ENCODE data around the gene CSNK1G2. TPM values are rescaled to one million over a fixed set of nuclear protein-coding genes. Genes with fewer than 3 reads are reported as not detected.

The CSNK1G2 gene
- total and polyA plus RNA-seq, 2 donors (not counting 1 experiment from before 2014, with no cell fraction given): 154 to 288 TPM

- ChIA-PET POLR2A (no interaction called here), CTCF (no interaction called here)
- Histone ChIP-seq H3K27me3 (replicated peaks in 1 of 4; ENCODE audit: control extremely low read depth in 1 of 4, control insufficient read depth in 3 of 4, insufficient read depth in 4 of 4, low read length in 3 of 4) (no peaks in the 10 kb centered on the region), H3K4me2 (replicated peaks; ENCODE audit: low read depth, low read length, poor library complexity, severe bottlenecking) (no peak overlapping the region), H3K9ac (ENCODE audit: low read length) (no peak overlapping the region), H3K27ac (ENCODE audit: low read length in 2 of 2) (no peak overlapping the region), H3K4me1 (ENCODE audit: control insufficient read depth in 2 of 2, insufficient read depth in 2 of 2, low read length in 2 of 2) (peaks cover 23 to 33% of the 10 kb centered on the region in 2 donors), H2AFZ (ENCODE audit: insufficient read depth, low read depth, low read length, poor library complexity, severe bottlenecking) (no peak overlapping the region), H4K20me1 (ENCODE audit: control insufficient read depth, insufficient read depth, low read length, poor library complexity, severe bottlenecking) (peaks cover 94% of the 10 kb centered on the region), H3K9me3 (ENCODE audit: control extremely low read depth in 1 of 3, control insufficient read depth in 2 of 3, insufficient read depth in 1 of 3, low read length in 2 of 3) (no peaks in the 10 kb centered on the region), H3K4me3 (ENCODE audit: control extremely low read depth in 1 of 5, extremely low read depth in 1 of 5, insufficient read depth in 1 of 5, low read depth in 2 of 5, low read length in 4 of 5) (no peak overlapping the region), H3K79me2 (ENCODE audit: control insufficient read depth, insufficient read depth, low read length) (peaks cover 97% of the 10 kb centered on the region), H3K36me3 (replicated peaks in 1 of 2; ENCODE audit: control extremely low read depth in 1 of 2, control insufficient read depth in 1 of 2, extremely low read depth in 1 of 2, insufficient read depth in 2 of 2, low read length in 1 of 2) (peaks cover 1 to 23% of the 10 kb centered on the region in 2 experiments)
- ATAC-seq (ENCODE audit: low read depth): no peak
- Mint-ChIP-seq H3K27ac (no peak overlapping the region), H3K4me3 (no peak overlapping the region), H3K9me3 (ENCODE audit: insufficient read depth) (no peaks in the 10 kb centered on the region), H3K27me3 (no peaks in the 10 kb centered on the region), H3K4me1 (peaks cover 51% of the 10 kb centered on the region)
- TF ChIP-seq, protein P1, sequence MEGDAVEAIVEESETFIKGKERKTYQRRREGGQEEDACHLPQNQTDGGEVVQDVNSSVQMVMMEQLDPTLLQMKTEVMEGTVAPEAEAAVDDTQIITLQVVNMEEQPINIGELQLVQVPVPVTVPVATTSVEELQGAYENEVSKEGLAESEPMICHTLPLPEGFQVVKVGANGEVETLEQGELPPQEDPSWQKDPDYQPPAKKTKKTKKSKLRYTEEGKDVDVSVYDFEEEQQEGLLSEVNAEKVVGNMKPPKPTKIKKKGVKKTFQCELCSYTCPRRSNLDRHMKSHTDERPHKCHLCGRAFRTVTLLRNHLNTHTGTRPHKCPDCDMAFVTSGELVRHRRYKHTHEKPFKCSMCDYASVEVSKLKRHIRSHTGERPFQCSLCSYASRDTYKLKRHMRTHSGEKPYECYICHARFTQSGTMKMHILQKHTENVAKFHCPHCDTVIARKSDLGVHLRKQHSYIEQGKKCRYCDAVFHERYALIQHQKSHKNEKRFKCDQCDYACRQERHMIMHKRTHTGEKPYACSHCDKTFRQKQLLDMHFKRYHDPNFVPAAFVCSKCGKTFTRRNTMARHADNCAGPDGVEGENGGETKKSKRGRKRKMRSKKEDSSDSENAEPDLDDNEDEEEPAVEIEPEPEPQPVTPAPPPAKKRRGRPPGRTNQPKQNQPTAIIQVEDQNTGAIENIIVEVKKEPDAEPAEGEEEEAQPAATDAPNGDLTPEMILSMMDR (IDR thresholded peaks at IDR 0.05): no peak
- no peak for TF ChIP-seq EZH2 (IDR thresholded peaks at IDR 0.05; ENCODE audit: borderline replicate concordance, insufficient read depth, low read depth, low read length, poor library complexity, severe bottlenecking)
- intact Hi-C loops (cut with micrococcal nuclease): no loop called here
- no peak for DNase-seq
- WGBS (ENCODE audit: insufficient coverage): 93% methylated on average over 31 of the region's 34 CpGs
Measured at GRCh38 chr19:1947651-1948209, 6.8 kb downstream of the CSNK1G2 start.

GRCh38 chr19:1949304-1950101 lies 8.5 kb downstream of the CSNK1G2 start:
- Mint-ChIP-seq H3K27ac (no peak overlapping the region), H3K4me1 (peaks cover 36% of the 10 kb centered on the region)
- CTCF ChIA-PET: no interaction called here

More at GRCh38 chr19:1949304-1950101, 8.5 kb downstream of the CSNK1G2 start:
- Histone ChIP-seq H3K27ac (ENCODE audit: low read length in 2 of 2) (no peak overlapping the region), H3K79me2 (ENCODE audit: control insufficient read depth, insufficient read depth, low read length) (peaks cover 97% of the 10 kb centered on the region), H4K20me1 (ENCODE audit: control insufficient read depth, insufficient read depth, low read length, poor library complexity, severe bottlenecking) (peaks cover 94% of the 10 kb centered on the region), H3K27me3 (replicated peaks in 1 of 4; ENCODE audit: control extremely low read depth in 1 of 4, control insufficient read depth in 3 of 4, insufficient read depth in 4 of 4, low read length in 3 of 4) (no peaks in the 10 kb centered on the region), H3K9me3 (ENCODE audit: control extremely low read depth in 1 of 3, control insufficient read depth in 2 of 3, insufficient read depth in 1 of 3, low read length in 2 of 3) (no peaks in the 10 kb centered on the region), H3K4me2 (replicated peaks; ENCODE audit: low read depth, low read length, poor library complexity, severe bottlenecking) (no peak overlapping the region), H3K36me3 (replicated peaks in 1 of 2; ENCODE audit: control extremely low read depth in 1 of 2, control insufficient read depth in 1 of 2, extremely low read depth in 1 of 2, insufficient read depth in 2 of 2, low read length in 1 of 2) (peaks cover 1 to 39% of the 10 kb centered on the region in 2 experiments), H3K4me1 (ENCODE audit: control insufficient read depth in 2 of 2, insufficient read depth in 2 of 2, low read length in 2 of 2) (peaks cover 6 to 16% of the 10 kb centered on the region in 2 donors), H3K4me3 (ENCODE audit: control extremely low read depth in 1 of 5, extremely low read depth in 1 of 5, insufficient read depth in 1 of 5, low read depth in 2 of 5, low read length in 4 of 5) (no peak overlapping the region), H3K9ac (ENCODE audit: low read length) (no peak overlapping the region), H2AFZ (ENCODE audit: insufficient read depth, low read depth, low read length, poor library complexity, severe bottlenecking) (no peak overlapping the region)
- Mint-ChIP-seq H3K27me3 (no peaks in the 10 kb centered on the region), H3K4me3 (no peak overlapping the region), H3K9me3 (ENCODE audit: insufficient read depth) (no peaks in the 10 kb centered on the region)
- POLR2A ChIA-PET: no interaction called here
- TF ChIP-seq, protein P1 (IDR thresholded peaks at IDR 0.05): no peak
- no peak for TF ChIP-seq EZH2 (IDR thresholded peaks at IDR 0.05; ENCODE audit: borderline replicate concordance, insufficient read depth, low read depth, low read length, poor library complexity, severe bottlenecking)
- intact Hi-C loops (cut with micrococcal nuclease): no loop called here
- 97% methylated on average over 36 of the region's 44 CpGs for WGBS (ENCODE audit: insufficient coverage)
- no peak for ATAC-seq (ENCODE audit: low read depth)
- no peak for DNase-seq
